ENCODE data around the gene ENC1. TPM values are rescaled to one million over a fixed set of nuclear protein-coding genes. Genes with fewer than 3 reads are reported as not detected.

Gene ENC1
- total RNA-seq, 2 experiments from 2014 or later, result 12.1 to 25.9 TPM

DNA sequence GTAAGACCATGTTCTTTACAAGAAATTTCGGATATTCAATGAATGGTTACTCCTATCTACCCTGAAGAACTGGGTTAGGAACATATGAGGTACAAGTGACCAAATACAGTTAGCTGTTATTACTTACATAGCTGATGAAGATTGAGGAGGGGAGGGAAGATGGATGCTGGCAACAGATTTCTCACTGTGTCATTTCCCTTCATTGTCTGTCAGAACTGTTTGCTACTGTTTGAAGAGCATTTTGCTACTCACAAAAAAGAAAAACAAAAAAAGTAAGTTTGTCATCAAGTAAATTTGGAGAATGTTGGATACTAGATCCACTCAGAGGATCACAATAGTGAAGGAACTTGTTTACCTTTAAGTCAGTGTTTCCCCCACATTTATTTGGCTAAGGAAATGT, 53.7 kb downstream of the ENC1 start:
- Histone ChIP-seq H2AFZ (ENCODE audit: low read length) (no peak overlapping the region), H3K4me1 (ENCODE audit: insufficient read depth, low read length, poor library complexity, severe bottlenecking) (no peaks in the 10 kb centered on the region), H3K27ac (ENCODE audit: low read depth, low read length, poor library complexity, severe bottlenecking) (no peak overlapping the region), H3K9me2 (ENCODE audit: insufficient read depth, low read length) (no peaks in the 10 kb centered on the region), H3K9me3 (ENCODE audit: low read length) (no peaks in the 10 kb centered on the region), H3K36me3 (ENCODE audit: insufficient read depth, low read length) (no peaks in the 10 kb centered on the region), H3K4me3 (ENCODE audit: low read depth, low read length, poor library complexity, severe bottlenecking) (no peak overlapping the region), H4K20me1 (ENCODE audit: insufficient read depth, low read length) (no peaks in the 10 kb centered on the region), H3K4me2 (ENCODE audit: low read length) (no peak overlapping the region), H3K79me2 (ENCODE audit: insufficient read depth, low read depth, low read length) (no peaks in the 10 kb centered on the region)
- ChIA-PET POLR2A (no interaction called here), CTCF (ENCODE audit: unreplicated experiment) (no interaction called here)
- intact Hi-C loops (cut with micrococcal nuclease; ENCODE audit: unreplicated experiment), result no loop called here
- BruUV-seq (replicated peaks), result no TSS peak
- DNase-seq (ENCODE audit: low spot score), result no peak
- TF ChIP-seq, protein P1, sequence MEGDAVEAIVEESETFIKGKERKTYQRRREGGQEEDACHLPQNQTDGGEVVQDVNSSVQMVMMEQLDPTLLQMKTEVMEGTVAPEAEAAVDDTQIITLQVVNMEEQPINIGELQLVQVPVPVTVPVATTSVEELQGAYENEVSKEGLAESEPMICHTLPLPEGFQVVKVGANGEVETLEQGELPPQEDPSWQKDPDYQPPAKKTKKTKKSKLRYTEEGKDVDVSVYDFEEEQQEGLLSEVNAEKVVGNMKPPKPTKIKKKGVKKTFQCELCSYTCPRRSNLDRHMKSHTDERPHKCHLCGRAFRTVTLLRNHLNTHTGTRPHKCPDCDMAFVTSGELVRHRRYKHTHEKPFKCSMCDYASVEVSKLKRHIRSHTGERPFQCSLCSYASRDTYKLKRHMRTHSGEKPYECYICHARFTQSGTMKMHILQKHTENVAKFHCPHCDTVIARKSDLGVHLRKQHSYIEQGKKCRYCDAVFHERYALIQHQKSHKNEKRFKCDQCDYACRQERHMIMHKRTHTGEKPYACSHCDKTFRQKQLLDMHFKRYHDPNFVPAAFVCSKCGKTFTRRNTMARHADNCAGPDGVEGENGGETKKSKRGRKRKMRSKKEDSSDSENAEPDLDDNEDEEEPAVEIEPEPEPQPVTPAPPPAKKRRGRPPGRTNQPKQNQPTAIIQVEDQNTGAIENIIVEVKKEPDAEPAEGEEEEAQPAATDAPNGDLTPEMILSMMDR (conservative IDR thresholded peaks at IDR 0.05; ENCODE audit: low read length), result no peak
- no peak for TF ChIP-seq EZH2phosphoT487 (IDR thresholded peaks at IDR 0.05; ENCODE audit: borderline replicate concordance, low read depth, low read length)

- intact Hi-C loops (cut with micrococcal nuclease; ENCODE audit: unreplicated experiment), result no loop called here
- no peak overlapping the region for H3K4me2 ChIP-seq (ENCODE audit: low read length)
- H4K20me1 ChIP-seq (ENCODE audit: insufficient read depth, low read length), result no peaks in the 10 kb centered on the region
- no TSS peak for BruUV-seq (replicated peaks)
- H3K36me3 ChIP-seq (ENCODE audit: insufficient read depth, low read length), result no peaks in the 10 kb centered on the region
- H3K4me1 ChIP-seq (ENCODE audit: insufficient read depth, low read length, poor library complexity, severe bottlenecking), result no peaks in the 10 kb centered on the region
- H3K27ac ChIP-seq (ENCODE audit: low read depth, low read length, poor library complexity, severe bottlenecking), result no peak overlapping the region
- CTCF ChIA-PET (ENCODE audit: unreplicated experiment), result interaction anchor here (0.5 kb wide), 1 partner anchor 98 kb away, joined by 3 read pairs; no protein-coding TSS in a partner anchor
- DNase-seq (ENCODE audit: low spot score), result no peak
- no peak overlapping the region for H3K4me3 ChIP-seq (ENCODE audit: low read depth, low read length, poor library complexity, severe bottlenecking)
- H3K79me2 ChIP-seq (ENCODE audit: insufficient read depth, low read depth, low read length), result no peaks in the 10 kb centered on the region
- no peak overlapping the region for H2AFZ ChIP-seq (ENCODE audit: low read length)
- POLR2A ChIA-PET, result no interaction called here
- H3K9me2 ChIP-seq (ENCODE audit: insufficient read depth, low read length), result no peaks in the 10 kb centered on the region
- TF ChIP-seq EZH2phosphoT487 (IDR thresholded peaks at IDR 0.05; ENCODE audit: borderline replicate concordance, low read depth, low read length), result no peak
- TF ChIP-seq, protein P1 (conservative IDR thresholded peaks at IDR 0.05; ENCODE audit: low read length), result no peak
- H3K9me3 ChIP-seq (ENCODE audit: low read length), result no peaks in the 10 kb centered on the region
Measured at GRCh38 chr5:74582853-74583252, 57.7 kb downstream of the ENC1 start.

- Histone ChIP-seq H3K79me2 (ENCODE audit: insufficient read depth, low read depth, low read length) (no peaks in the 10 kb centered on the region), H3K4me2 (ENCODE audit: low read length) (no peak overlapping the region), H2AFZ (ENCODE audit: low read length) (no peak overlapping the region), H3K9me3 (ENCODE audit: low read length) (no peaks in the 10 kb centered on the region), H3K4me3 (ENCODE audit: low read depth, low read length, poor library complexity, severe bottlenecking) (no peak overlapping the region), H3K4me1 (ENCODE audit: insufficient read depth, low read length, poor library complexity, severe bottlenecking) (peaks cover 6% of the 10 kb centered on the region), H3K36me3 (ENCODE audit: insufficient read depth, low read length) (no peaks in the 10 kb centered on the region), H4K20me1 (ENCODE audit: insufficient read depth, low read length) (no peaks in the 10 kb centered on the region), H3K9me2 (ENCODE audit: insufficient read depth, low read length) (no peaks in the 10 kb centered on the region), H3K27ac (ENCODE audit: low read depth, low read length, poor library complexity, severe bottlenecking) (no peak overlapping the region)
- ChIA-PET CTCF (ENCODE audit: unreplicated experiment) (no interaction called here), POLR2A (no interaction called here)
- no peak for TF ChIP-seq EZH2phosphoT487 (IDR thresholded peaks at IDR 0.05; ENCODE audit: borderline replicate concordance, low read depth, low read length)
- TF ChIP-seq, protein P1 (conservative IDR thresholded peaks at IDR 0.05; ENCODE audit: low read length), result no peak
- intact Hi-C loops (cut with micrococcal nuclease; ENCODE audit: unreplicated experiment), result no loop called here
- no TSS peak for BruUV-seq (replicated peaks)
- DNase-seq (ENCODE audit: low spot score), result no peak
Measured at GRCh38 chr5:74581988-74582365, 58.6 kb downstream of the ENC1 start.
